GM12878 (cell line): ENCODE data around the gene HDAC5. TPM values are rescaled to one million over a fixed set of nuclear protein-coding genes. Genes with fewer than 3 reads are reported as not detected.
"Not testable (repeated sequence)": the region's sequence is repeated elsewhere in the genome, so short reads cannot be mapped to it uniquely, and the experiment has no call there.

Experiments used
- ATAC-seq: fragments of 200-7000 bp; cut with Tn5 transposase; 3 replicates; pipeline ENCODE4 v1.9.1; 2020; ENCODE audit warnings: mild to moderate bottlenecking, moderate library complexity
- BruUV-seq: library from RNA; stranded (reverse); fragments of 400-500 nt; replicated peaks from 2 replicates; lab custom pipeline; 2021; lab: Mats Ljungman, UMichigan
- CTCF ChIA-PET: fragments of 300-600 bp; sonication (Branson Sonifier 250); formaldehyde crosslinking; extraction: SDS; loops from one replicate; lab custom pipeline; 2021; ENCODE audit warnings: inconsistent platforms; lab: Yijun Ruan, JAX
- POLR2A ChIA-PET: fragments of 350-600 bp; formaldehyde crosslinking; extraction: SDS; loops from one replicate; lab custom pipeline; 2021; ENCODE audit warnings: inconsistent platforms; lab: Charles Lee
- RAD21 ChIA-PET: fragments of 300-600 bp; sonication (Branson Sonifier 250); formaldehyde crosslinking; loops from one replicate; lab custom pipeline; 2023; ENCODE audit warnings: antibody characterized with exemption; ENCODE audit not compliant: unreplicated experiment; lab: Charles Lee
- SMC1A ChIA-PET: fragments of 300-600 bp; sonication (Branson Sonifier 250); formaldehyde crosslinking; loops from one replicate; lab custom pipeline; 2023; ENCODE audit not compliant: unreplicated experiment, uncharacterized antibody; lab: Charles Lee
- DNase-seq: peaks from one replicate; pipeline ENCODE4 v3.0.0-alpha.2; 2011; ENCODE audit warnings: low read depth, low spot score
- FAIRE-seq: peaks from 3 replicates; lab custom pipeline; 2011; peaks lifted over from hg19 to GRCh38; lab: Jason Lieb, UNC
- H2AFZ ChIP-seq: 2 replicates; pipeline ENCODE4 v1.6.0; 2011; ENCODE audit warnings: low read depth, low read length, control low read depth; ENCODE audit not compliant: control insufficient read depth
- H3K27ac ChIP-seq: 2 replicates; pipeline ENCODE4 v1.5.1; 2011; ENCODE audit warnings: control low read depth; ENCODE audit not compliant: control insufficient read depth, insufficient read depth
- H3K27me3 ChIP-seq, 2 experiments: replicated peaks in 1 of 2; 2 replicates each; pipeline versions ENCODE4 v1.6.0 to v1.6.1; 2011; ENCODE audit warnings: low read length in 1 of 2; ENCODE audit not compliant: control insufficient read depth in 2 of 2, insufficient read depth in 2 of 2
- H3K36me3 ChIP-seq, 2 experiments: 2 replicates each; pipeline ENCODE4 v1.5.1; 2011; ENCODE audit warnings: low read length in 1 of 2; ENCODE audit not compliant: control insufficient read depth in 2 of 2, insufficient read depth in 2 of 2
- H3K4me1 ChIP-seq: 2 replicates; pipeline ENCODE4 v1.6.1; 2011; ENCODE audit warnings: mild to moderate bottlenecking, low read length, moderate library complexity, mixed read lengths; ENCODE audit not compliant: control insufficient read depth, insufficient read depth
- H3K4me2 ChIP-seq: 2 replicates; pipeline ENCODE4 v1.6.0; 2011; ENCODE audit warnings: control low read depth; ENCODE audit not compliant: control insufficient read depth, insufficient read depth
- H3K4me3 ChIP-seq: fragments of 200-600 bp; sonication (generic); 2 replicates; pipeline ENCODE4 v1.5.1; 2016
- H3K79me2 ChIP-seq: 2 replicates; pipeline ENCODE4 v1.6.0; 2011; ENCODE audit warnings: low read length; ENCODE audit not compliant: control insufficient read depth, insufficient read depth
- H3K9ac ChIP-seq: 2 replicates; pipeline ENCODE4 v1.8.0; 2011; ENCODE audit warnings: low read length, control low read depth, mixed read lengths; ENCODE audit not compliant: control insufficient read depth, insufficient read depth
- H3K9me3 ChIP-seq: replicated peaks from 3 replicates; pipeline ENCODE4 v1.5.1; 2011; ENCODE audit warnings: mild to moderate bottlenecking, low read length; ENCODE audit not compliant: control insufficient read depth, insufficient read depth
- H4K20me1 ChIP-seq: 2 replicates; pipeline ENCODE4 v1.6.0; 2011; ENCODE audit not compliant: control insufficient read depth, insufficient read depth
- CHD1 ChIP-seq: IDR thresholded peaks from 2 replicates; pipeline ENCODE4 v1.6.1; 2012; ENCODE audit warnings: low read depth, low read length, improper control_type of control experiment
- FOXM1 ChIP-seq: IDR thresholded peaks from 2 replicates; pipeline ENCODE4 v1.6.1; 2012; ENCODE audit warnings: low read depth, mild to moderate bottlenecking, inconsistent platforms, low read length, moderate library complexity
- HDAC2 ChIP-seq: fragments of 200-600 bp; sonication (generic); IDR thresholded peaks from 2 replicates; pipeline ENCODE4 v1.6.1; 2017
- MYC ChIP-seq: IDR thresholded peaks from 2 replicates; pipeline ENCODE4 v1.6.1; 2011; ENCODE audit warnings: mild to moderate bottlenecking, low read length, moderate library complexity, inconsistent platforms; ENCODE audit not compliant: insufficient read depth, insufficient replicate concordance, insufficient read length, severe bottlenecking
- NFXL1 ChIP-seq: fragments of 450-650 bp; IDR thresholded peaks from 2 replicates; pipeline ENCODE4 v1.6.1; 2017; ENCODE audit warnings: antibody characterized with exemption, mild to moderate bottlenecking, borderline replicate concordance
- PML ChIP-seq: IDR thresholded peaks from 2 replicates; pipeline ENCODE4 v1.6.1; 2012; ENCODE audit warnings: low read length, inconsistent platforms
- POLR2A ChIP-seq: IDR thresholded peaks from 2 replicates; pipeline ENCODE4 v1.6.1; 2011; ENCODE audit warnings: low read depth, mild to moderate bottlenecking, low read length
- SREBF2 ChIP-seq: IDR thresholded peaks from 2 replicates; pipeline ENCODE4 v1.6.1; 2012; ENCODE audit warnings: mild to moderate bottlenecking, low read length
- STAT1 ChIP-seq: fragments of 450-650 bp; conservative IDR thresholded peaks from 2 replicates; pipeline ENCODE4 v1.6.1; 2014; ENCODE audit warnings: antibody characterized with exemption, mild to moderate bottlenecking
- ZNF217 ChIP-seq: fragments of 450-650 bp; IDR thresholded peaks from 2 replicates; pipeline ENCODE4 v1.6.1; 2017; ENCODE audit warnings: antibody characterized with exemption, mild to moderate bottlenecking
- WGBS: methylation state at CpG from one replicate; pipeline ENCODE4 v1.1.6; 2016; ENCODE audit warnings: low lambda C conversion rate; ENCODE audit not compliant: insufficient replicate concordance, insufficient coverage; ENCODE audit errors: missing lambda C conversion rate; 5-methylcytosine and 5-hydroxymethylcytosine counted together
- in situ Hi-C: fragments of 300-500 bp; cut with MboI; formaldehyde crosslinking; loops from 9 replicates; pipeline ENCODE4 v1.14.3; 2018; ENCODE audit warnings: mixed read lengths
- intact Hi-C: fragments of 100-400 bp; cut with micrococcal nuclease; formaldehyde crosslinking; loops from one replicate; pipeline ENCODE4 v1.14.2; 2022; ENCODE audit not compliant: unreplicated experiment
- polyA plus RNA-seq, 11 experiments: library from polyadenylated mRNA; depleted of rRNA in 4 of 11; unstranded in 6 of 11; stranded (reverse) in 5 of 11; fragments of >200 nt; fragmentation: Nextera tagmentation in 4 of 11; fragmentation: Illumina TruSeq in 1 of 11; extraction: Ambion mirVana in 4 of 11; extraction: Trizol in 1 of 11; gene quantifications; 1 replicate in 1 of 11; 2 replicates in 10 of 11; pipeline versions ENCODE4 v1.2.1 to v1.2.3, GENCODE V29; 2011 to 2016; ENCODE audit warnings: inconsistent platforms in 2 of 11, missing spikeins in 2 of 11, low read depth in 1 of 11
- total RNA-seq, 4 experiments: library from RNA; depleted of rRNA in 3 of 4; stranded (reverse); fragments of >200 nt in 3 of 4; fragmentation: Illumina TruSeq in 1 of 4; extraction: Trizol in 1 of 4; gene quantifications; 2 replicates each; pipeline versions ENCODE4 v1.2.1 to v1.2.3, GENCODE V29; 2013 to 2021
- TF ChIP-seq, protein P1 (sequence below): fragments of 450-650 bp; IDR thresholded peaks from 2 replicates; pipeline ENCODE4 v1.6.1; 2017; ENCODE audit warnings: mild to moderate bottlenecking, moderate library complexity
- TF ChIP-seq, protein P2 (sequence below): fragments of 450-650 bp; IDR thresholded peaks from 2 replicates; pipeline ENCODE4 v1.6.1; 2017; ENCODE audit warnings: mild to moderate bottlenecking

Gene HDAC5
- total and polyA plus RNA-seq, 10 of the 15 experiments (the other 5 are each of a cell fraction or from before 2014, with no cell fraction given): 1.1 to 58.0 (median 27.3) TPM

DNA sequence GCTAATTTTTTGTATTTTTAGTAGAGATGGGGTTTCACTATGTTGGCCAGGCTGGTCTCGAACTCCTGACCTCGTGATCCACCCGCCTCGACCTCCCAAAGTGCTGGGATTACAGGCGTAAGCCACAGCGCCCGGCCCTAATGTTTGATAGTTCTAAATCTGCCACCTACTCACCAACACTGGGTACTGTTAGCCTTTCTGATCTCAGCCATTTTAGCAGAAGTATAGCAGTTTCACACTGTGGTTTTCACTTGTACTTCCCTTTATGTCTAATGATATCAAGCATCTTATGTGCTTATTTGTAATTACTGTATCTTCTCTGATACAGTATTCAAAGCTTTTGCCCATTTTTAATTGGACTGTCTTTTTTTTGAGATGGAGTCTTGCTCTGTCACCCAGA is 76.5 kb downstream of the HDAC5 start:
- H3K27me3 ChIP-seq, in situ Hi-C loops, H3K9me3 ChIP-seq, BruUV-seq, DNase-seq, intact Hi-C loops, H2AFZ ChIP-seq, H3K4me1 ChIP-seq, H4K20me1 ChIP-seq, H3K27ac ChIP-seq, H3K4me3 ChIP-seq, CTCF ChIA-PET, ATAC-seq, RAD21 ChIA-PET, POLR2A ChIA-PET, H3K4me2 ChIP-seq, SMC1A ChIA-PET, H3K9ac ChIP-seq, FAIRE-seq: not testable (repeated sequence)
- Histone ChIP-seq H3K79me2 (peaks cover 13% of the 10 kb centered on the region), H3K36me3 (peaks cover 9 to 31% of the 10 kb centered on the region in 2 experiments)
- WGBS: 97% methylated on average over 7 of the region's 7 CpGs

DNA sequence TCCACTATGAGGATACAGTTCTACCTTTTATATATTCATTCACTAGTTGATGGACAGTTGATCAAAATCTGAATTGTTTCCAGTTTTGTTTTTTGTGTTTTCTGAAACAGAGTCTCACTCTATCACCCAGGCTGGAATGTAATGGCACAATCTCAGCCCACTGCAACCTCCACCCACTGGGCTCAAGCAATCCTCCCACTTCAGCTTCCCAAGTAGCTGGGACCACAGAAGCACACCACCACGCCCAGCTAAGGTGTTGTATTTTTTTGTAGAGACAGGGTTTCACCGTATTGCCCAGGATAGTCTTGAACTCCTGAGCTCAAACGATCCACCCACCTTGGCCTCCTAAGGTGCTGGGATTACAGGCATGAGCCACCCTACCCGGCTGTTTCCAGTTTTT is 78.0 kb downstream of the HDAC5 start:
- ATAC-seq (no peak), FAIRE-seq (no peak), DNase-seq (no peak)
- H3K36me3 ChIP-seq: peaks cover 6 to 24% of the 10 kb centered on the region in 2 experiments
- POLR2A ChIA-PET: no interaction called here
- H3K9me3 ChIP-seq: no peaks in the 10 kb centered on the region; the same call in 1 of the 3 replicates
- WGBS: 100% methylated on average over 4 of the region's 4 CpGs
- H3K27me3 ChIP-seq: no peaks in the 10 kb centered on the region
- H3K4me2 ChIP-seq: no peak overlapping the region
- no peaks in the 10 kb centered on the region for H3K4me1 ChIP-seq
- CTCF ChIA-PET: no interaction called here
- SMC1A ChIA-PET: no interaction called here
- H3K27ac ChIP-seq: no peak overlapping the region
- BruUV-seq: no TSS peak
- intact Hi-C loops (no loop called here), in situ Hi-C loops (no loop called here)
- no peak overlapping the region for H3K4me3 ChIP-seq
- no peak overlapping the region for H2AFZ ChIP-seq
- peaks cover 22% of the 10 kb centered on the region for H3K79me2 ChIP-seq
- RAD21 ChIA-PET: no interaction called here
- no peak overlapping the region for H3K9ac ChIP-seq
- no peaks in the 10 kb centered on the region for H4K20me1 ChIP-seq
- TF ChIP-seq HDAC2 (no peak), NFXL1 (no peak), STAT1 (no peak), MYC (no peak), ZNF217 (no peak), POLR2A (no peak), CHD1 (no peak), PML (no peak), FOXM1 (no peak), SREBF2 (no peak)
- TF ChIP-seq, protein P1, sequence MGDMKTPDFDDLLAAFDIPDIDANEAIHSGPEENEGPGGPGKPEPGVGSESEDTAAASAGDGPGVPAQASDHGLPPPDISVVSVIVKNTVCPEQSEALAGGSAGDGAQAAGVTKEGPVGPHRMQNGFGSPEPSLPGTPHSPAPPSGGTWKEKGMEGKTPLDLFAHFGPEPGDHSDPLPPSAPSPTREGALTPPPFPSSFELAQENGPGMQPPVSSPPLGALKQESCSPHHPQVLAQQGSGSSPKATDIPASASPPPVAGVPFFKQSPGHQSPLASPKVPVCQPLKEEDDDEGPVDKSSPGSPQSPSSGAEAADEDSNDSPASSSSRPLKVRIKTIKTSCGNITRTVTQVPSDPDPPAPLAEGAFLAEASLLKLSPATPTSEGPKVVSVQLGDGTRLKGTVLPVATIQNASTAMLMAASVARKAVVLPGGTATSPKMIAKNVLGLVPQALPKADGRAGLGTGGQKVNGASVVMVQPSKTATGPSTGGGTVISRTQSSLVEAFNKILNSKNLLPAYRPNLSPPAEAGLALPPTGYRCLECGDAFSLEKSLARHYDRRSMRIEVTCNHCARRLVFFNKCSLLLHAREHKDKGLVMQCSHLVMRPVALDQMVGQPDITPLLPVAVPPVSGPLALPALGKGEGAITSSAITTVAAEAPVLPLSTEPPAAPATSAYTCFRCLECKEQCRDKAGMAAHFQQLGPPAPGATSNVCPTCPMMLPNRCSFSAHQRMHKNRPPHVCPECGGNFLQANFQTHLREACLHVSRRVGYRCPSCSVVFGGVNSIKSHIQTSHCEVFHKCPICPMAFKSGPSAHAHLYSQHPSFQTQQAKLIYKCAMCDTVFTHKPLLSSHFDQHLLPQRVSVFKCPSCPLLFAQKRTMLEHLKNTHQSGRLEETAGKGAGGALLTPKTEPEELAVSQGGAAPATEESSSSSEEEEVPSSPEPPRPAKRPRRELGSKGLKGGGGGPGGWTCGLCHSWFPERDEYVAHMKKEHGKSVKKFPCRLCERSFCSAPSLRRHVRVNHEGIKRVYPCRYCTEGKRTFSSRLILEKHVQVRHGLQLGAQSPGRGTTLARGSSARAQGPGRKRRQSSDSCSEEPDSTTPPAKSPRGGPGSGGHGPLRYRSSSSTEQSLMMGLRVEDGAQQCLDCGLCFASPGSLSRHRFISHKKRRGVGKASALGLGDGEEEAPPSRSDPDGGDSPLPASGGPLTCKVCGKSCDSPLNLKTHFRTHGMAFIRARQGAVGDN: no peak
- TF ChIP-seq, protein P2, sequence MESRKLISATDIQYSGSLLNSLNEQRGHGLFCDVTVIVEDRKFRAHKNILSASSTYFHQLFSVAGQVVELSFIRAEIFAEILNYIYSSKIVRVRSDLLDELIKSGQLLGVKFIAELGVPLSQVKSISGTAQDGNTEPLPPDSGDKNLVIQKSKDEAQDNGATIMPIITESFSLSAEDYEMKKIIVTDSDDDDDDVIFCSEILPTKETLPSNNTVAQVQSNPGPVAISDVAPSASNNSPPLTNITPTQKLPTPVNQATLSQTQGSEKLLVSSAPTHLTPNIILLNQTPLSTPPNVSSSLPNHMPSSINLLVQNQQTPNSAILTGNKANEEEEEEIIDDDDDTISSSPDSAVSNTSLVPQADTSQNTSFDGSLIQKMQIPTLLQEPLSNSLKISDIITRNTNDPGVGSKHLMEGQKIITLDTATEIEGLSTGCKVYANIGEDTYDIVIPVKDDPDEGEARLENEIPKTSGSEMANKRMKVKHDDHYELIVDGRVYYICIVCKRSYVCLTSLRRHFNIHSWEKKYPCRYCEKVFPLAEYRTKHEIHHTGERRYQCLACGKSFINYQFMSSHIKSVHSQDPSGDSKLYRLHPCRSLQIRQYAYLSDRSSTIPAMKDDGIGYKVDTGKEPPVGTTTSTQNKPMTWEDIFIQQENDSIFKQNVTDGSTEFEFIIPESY: no peak
